GM19395 (cell line): ENCODE results near the gene UBALD1.
"Not testable (repeated sequence)": the region's sequence is repeated elsewhere in the genome, so short reads cannot be mapped to it uniquely, and the experiment has no call there.

Experiments used
- ATAC-seq: cut with Tn5 transposase; IDR thresholded peaks from one replicate; pipeline ENCODE4 v1.9.1; 2021; ENCODE audit warnings: mild to moderate bottlenecking, moderate library complexity; ENCODE audit not compliant: unreplicated experiment

Gene UBALD1

DNA sequence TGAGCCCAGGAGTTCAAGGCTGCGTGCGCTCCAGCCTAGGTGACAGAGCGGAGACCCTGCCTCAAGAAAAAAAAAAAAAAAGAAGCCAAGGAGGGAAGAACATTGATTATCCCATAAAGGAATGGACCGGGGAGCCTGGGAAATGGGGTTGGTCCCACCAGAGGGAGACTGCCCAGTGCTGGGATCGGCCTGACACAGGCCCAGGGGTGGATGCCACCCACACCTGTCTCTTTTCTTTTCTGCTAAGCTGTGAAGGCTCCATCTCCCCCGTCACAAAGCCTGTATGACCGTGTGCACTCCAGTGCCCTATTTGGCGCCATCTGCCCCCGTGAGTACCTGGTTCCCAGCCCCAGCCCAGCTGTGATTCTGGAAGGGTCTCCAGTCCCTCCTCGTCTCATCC is 15.7 kb downstream of the UBALD1 start:
- no peak for ATAC-seq

DNA sequence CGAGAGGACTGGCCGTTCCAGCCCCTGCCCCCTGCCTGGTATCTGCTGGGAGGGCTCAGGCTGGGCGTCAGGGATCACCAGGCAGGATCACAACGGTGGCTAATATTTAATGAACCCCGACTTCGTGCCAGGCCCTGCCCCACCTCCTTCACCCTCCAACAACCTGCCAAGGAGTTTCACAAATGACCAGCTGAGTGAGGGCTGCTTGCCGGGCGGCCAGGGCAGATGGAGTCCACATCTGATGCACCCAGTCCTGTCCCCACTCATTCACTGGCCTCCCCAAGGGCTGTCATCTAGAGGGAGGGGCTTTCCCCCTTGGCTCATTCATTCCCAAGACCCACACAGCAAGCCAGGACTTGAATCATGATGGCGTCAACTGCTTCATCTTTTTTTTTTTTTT is 17.5 kb downstream of the UBALD1 start:
- no peak for ATAC-seq

DNA sequence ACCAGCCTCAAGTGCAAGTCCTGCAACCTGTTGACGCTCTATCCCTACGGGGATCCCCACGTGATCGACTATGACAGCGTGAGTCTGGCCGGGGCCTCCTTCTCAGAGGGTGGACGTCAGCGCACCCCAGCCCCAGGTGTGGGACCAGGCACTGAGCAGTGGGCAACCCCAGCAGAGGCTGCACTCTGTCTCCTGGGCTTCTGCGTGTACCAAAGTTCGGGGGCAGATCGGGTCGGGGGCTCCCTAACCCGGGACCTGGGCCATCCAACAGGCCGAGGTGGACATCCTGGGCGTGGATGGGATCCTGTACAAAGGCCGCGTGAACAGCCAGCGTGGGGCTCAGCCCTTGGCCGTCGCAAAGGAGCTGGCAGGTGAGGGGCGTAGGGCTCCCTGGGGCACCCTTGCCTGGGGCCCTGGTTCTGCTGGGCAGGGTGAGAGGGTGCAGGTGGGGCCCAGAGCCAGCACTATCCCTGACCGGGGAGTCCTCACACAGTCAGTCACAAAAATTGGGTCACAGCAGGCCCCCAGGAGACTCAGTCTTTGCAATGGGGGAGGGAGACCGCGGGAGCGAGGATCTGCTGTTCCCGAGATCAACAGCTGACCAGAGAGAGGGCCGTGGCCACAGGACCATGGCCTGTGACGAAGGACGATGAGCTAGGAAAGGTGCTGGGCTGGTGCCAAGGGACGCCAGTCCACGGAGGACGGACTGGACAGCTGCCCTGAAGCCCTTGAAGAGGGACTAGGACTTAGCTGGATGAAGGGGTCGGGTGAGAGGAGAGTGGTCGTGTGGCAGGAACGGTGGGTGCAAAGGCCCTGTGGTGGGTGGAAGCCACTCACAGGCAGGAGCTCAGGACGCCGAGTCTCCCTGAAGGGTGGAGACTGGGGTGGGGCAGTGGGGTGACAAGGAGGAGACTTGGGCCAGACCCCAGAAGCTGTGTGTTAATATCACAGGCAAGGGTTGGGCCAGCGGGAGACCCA is 20.0 kb downstream of the UBALD1 start:
- no peak for ATAC-seq

DNA sequence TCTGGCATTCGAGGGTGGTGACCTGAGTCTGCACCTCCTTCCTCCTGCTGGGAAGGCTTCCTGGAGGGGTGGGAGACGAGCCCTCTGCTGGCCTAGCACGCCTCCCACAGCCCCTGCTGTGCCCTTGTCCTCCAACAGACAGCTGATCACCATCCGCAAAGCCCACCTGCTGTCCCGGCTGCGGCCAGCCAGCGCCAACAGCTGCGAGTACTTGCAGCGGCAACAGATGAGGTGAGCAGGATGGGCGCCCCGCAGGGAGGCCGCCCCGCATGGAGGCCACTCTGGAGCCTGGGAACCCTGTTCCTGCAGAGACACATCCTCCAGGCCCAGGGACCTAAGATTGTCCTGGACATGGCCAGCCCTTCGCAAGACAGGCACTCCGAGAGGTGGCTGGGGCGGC is 21.6 kb downstream of the UBALD1 start:
- no peak for ATAC-seq

DNA sequence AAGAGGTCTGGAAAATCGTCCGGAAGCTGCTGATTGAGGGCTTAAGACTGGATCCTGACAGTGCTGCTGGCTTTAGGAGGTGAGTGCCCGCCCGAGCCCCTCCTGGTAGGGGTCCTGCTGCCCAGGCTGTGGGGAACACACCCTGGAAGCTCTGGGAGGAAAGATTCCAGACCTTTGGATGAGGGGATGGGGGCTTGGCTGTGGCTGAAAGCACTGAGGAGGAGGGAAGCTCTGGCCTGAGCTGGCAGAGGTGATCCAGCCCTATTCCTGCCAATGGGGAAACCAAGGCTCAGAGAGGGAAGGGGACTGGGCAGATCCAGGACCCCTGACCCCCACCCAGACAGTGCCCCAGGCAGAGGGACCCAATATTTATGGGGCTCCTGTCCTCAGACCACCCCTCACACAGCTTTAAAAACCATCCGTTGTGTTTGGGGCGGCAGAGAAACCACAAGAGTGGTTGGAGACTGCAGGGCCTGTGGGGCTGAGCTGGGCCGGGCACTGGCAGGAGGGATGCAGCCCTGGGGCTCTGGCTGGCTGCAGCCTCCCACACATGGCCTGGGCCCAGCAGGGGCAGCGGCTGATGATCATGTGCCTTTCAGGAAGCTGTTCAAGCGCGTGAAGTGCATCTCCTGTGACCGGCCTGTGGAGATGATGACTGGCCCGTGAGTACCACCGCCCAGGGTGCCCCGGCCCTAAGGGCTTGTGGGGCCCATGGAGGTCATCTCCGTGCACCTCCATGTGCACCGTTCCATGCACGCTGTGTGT is 22.8 kb downstream of the UBALD1 start:
- ATAC-seq: no peak

DNA sequence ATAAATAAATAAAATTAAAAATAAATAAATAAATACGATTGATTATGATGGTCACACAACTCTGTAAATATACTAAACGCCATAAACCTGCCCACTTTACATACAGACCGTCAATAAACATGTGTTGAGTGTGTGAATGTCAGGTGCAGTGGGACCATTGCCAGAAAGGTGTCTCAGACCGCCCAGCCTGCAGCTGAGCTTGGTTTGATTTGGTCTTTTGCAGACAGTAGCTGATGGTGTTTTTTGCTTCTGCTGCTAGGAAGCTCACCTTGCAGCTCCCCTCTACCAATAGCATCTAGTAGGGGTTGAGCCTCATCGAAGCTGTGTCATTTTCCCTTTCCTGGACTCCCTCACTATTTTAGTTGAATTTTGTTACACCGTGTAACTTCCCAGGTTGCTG is 23.5 kb downstream of the UBALD1 start:
- ATAC-seq: no peak

DNA sequence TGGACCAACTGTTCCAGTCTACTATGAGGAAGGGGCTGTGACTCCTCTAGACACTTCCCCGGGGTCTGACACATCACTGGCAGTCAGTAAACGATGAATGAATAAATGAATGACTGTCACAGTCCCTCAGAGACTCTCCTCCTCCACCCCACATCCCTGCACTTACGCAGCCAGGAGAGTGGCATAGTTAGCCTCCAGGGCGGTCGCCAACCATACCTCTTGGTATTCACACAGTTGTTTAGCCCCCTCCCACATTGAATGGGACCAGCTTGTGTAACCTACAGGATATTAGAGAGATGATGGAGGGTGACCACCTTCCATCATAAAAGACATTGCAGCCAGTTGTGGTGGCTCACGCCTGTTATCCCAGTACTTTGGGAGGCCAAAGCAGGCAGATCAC is 25.7 kb downstream of the UBALD1 start:
- no peak for ATAC-seq

DNA sequence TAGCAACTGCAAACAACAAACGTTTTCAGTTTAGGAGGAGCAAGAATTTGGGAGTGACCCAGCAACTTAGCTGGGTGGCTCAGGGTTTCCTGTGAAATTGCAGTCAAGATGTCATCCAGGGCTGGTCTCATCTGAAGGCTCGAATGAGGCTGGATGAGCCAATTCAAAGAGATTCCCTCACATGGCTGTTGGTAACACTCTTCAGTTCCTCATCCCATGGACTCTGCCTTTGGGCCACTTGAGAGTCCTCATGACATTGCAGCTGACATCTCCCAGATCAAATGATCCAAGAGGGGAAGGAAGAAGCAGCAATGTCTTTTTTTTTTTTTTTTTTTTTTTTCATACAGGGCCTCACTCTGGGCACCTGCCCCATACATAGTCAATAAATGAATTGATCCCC is 26.3 kb downstream of the UBALD1 start:
- no peak for ATAC-seq

DNA sequence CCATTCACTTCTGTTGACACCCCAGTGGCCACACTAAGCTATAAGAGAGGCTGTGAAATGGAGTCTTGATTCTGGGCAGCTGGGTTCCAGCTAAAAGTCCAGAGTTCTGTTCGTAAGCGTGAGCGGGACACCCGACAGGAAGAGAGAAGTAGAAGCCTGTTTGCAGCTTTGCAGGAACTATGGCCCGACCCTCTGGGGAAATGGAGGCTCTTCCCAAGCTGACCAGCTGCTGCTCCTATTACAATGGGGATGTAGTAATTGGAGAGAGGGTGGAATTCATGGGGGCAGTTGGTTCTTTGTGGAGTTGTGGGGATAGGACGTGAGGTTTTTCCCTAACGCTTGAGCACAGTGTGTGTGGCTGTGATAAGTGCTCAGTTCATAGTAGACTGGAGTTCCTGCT is 28.4 kb downstream of the UBALD1 start:
- ATAC-seq: no peak

DNA sequence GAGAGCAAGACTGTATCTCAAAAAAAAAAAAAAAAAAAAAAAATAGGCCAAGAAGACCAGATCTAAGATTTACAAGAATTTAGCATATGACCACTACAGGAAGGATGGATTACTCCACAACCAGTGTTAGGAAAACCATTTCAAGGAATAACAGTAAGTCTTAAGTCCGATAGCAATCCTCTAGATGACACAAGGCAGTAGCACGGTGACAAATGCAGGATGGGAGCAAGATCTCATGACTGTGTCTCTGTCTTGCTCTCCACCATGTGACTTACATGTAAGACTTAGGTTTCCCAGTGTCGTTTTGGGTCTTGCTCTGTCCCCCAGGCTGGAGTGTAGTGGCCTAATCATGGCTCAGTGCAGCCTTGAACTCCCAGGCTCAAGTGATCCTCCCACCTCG is 30.8 kb downstream of the UBALD1 start:
- no peak for ATAC-seq

DNA sequence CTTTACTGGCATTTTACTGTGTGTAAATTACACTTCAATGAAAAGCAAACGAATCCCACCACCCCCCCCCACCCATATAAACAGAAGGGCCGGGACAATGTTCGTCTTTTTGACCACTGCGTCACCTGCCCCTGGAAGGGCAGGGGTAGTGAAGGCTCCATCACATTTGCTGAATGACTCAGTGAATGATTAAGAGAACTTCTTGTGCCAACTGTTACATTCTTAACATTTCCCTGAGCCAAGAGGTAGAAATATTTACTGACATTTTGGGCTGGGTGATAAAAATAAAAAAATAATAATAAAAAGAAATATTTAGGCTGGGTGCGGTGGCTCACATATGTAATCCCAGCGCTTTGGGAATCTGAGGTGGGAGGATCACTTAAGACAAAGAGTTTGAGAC is 34.4 kb downstream of the UBALD1 start:
- ATAC-seq: no peak

DNA sequence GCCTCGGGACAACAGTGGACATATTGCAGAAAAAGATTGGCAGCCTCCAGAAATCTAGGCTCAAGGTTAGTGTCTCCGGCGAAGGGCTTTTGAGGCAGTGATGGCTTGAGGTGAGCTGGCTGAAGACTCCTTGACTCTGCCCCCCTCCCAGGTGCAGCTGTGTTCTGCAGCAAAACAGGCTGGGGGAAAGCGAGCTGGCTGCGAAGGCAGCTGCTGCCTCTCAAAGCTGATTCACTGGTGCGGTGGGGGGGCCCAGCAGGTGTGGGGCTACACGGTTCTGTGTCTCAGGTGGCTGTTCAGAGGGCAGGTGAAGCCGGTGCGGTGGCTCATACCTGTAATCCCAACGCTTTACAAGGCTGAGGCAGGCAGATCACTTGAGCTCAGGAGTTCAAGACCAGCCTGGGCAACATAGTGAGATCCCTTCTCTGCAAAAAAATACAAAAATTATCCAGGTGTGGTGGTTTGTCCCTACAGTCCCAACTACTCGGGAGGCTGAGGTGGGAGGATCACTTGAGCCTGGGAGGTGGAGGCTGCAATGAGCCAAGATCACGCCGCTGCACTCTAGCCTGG is 35.6 kb downstream of the UBALD1 start:
- ATAC-seq: no peak

DNA sequence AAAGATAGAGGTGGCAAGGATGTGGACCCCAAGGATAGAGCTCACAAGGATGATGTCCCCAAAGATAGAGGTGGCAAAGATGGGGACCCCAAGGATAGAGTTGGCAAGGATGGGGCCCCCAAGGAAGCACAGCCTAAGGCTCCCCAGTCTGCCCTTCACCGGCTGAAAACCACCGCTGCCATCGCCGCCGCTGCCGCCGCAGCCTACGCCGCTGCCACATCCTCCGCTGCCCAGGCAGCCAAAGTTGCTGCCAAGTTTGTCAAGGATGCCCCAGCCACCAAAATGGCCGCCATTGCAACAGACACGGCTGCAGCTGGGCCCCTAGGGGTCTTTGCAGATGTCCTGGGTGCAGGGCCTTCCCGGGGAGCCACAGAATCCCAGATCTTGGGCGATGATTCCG is 38.7 kb downstream of the UBALD1 start:
- ATAC-seq: no peak

DNA sequence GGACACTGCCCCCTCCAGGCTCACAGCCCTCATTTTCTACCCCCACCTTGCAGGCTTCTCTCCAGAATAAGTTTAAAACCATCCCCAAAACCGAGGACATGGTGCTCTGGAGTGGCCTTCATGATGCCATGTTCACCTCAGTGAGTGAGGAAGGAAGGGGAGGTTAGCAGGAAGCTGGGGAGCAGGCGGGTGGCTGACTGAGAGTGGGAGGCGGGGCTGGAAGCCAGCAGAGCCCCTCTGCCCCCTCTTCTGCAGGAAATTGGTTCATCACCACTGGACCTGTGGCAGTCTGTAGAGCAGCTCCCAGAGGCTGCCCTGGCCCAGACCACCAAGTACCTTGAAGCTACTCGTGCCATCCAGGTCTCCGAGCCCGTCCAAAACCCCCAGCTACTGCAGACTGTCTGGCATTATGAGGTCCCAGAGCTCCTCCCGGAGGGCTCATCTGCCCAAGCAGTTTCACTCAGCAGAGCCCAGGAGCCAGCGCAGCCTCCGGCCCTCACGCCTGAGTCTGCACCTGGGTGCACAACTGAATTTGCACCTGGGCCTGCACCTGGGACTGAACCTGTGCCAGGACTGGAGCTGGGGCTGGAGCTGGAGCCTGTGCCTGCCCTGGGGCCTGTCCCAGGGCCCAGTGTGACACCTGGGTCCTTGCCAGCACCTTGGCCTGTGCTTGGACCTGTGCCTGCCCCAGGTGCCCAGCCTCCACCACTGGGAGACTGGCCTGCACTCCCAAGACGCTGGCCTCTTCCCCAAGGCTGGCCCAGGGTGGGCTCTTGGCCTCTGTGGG is 39.6 kb downstream of the UBALD1 start:
- no peak for ATAC-seq

DNA sequence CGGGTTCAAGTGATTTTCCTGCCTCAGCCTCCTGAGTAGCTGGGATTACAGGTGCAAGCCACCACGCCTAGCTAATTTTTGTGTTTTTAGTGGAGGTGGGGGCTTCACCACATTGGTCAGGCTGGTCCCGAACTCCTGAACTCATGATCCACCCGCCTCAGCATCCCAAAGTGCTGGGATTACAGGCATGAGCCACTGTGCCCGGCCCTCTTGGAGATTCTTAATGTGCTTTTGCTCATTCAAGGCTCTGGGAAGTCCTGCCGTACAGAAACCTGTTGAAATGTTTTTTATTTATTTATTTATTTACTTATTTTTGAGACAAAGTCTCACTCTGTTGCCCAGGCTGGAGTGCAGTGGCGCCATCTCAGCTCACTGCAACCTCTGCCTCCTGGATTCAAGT is 40.8 kb downstream of the UBALD1 start:
- not testable (repeated sequence) for ATAC-seq

DNA sequence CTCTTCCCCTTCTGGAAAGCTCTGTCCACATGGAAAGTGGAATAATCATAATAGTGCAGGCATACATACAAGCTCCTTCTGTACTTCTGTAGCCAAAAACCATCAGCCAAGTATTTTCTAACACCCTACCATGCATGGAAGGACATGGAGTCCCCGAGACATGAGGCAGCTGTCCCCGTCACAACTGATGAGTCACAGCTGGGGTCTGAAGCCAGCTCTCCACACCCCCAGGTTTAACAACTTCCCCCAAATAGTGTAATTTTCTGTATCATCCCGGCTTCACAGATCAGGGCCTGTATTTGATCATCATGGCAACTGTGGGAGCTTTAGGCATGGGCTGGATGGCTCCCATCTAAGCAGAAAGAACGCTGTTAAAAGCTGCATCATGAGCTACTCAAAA is 42.0 kb downstream of the UBALD1 start:
- ATAC-seq: no peak

DNA sequence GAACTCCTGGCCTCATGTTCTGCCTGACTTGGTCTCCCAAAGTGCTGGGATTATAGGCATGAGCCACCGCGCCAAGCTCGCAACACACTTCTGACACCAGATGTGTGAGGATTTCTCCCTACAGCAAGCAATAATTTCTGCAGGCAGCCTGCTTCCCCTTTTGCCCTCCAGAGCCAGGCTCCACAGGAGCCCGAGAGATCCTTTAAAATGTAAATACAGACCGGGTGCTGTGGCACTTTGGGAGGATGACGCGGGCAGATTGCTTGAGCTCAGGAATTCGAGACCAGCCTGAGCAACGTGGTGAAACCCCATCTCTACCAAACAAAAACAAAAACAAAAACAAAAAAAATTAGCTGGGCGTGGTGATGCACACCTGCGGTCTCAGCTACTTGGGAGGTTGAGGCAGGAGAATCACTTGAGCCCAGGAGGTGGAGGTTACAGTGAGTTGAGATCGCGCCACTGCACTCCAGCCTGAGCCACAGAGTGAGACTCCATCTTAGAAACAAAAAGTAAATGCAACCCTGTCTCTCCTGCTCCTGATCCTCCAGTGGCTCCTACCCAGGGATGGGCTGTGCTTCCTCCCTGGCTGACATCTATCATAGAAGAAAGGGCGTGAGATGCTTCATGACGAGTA is 43.9 kb downstream of the UBALD1 start:
- ATAC-seq: no peak

DNA sequence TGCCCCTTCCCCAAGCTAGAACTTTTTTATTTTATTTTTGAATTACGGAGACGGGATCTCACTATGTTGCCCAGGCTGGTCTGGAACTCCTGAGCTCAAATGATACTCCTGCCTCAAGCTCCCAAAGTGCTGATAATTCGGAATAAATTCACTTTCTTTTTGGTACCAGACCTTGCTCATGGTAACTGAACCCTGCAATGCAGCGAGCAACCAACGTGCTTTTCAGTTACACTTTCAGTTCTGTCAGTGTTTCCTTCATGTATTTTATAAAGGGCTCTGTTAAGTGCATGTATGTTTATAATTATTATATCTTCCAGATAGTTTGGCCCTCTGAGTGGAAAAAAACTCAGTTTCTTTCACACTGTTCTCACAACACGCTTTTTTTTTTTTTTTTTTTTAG is 44.6 kb downstream of the UBALD1 start:
- no peak for ATAC-seq

DNA sequence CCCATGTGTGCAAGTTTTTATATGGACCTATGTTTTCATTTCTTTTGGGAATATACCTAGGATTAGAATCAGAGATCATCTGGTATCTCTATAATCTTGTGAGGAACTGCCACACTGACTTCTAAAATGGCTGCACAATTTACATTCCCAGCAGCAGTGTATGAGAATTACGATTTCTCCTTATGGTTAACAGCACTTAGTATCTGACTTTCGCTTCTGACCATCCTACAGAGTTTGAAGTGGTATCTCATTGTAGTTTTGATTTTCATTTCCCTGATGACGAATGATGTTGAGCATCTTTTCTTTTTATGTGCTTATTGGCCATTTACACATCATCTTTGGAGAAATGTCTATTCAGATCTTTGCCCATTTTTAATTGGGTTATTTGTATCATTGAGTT is 48.5 kb downstream of the UBALD1 start:
- no peak for ATAC-seq

DNA sequence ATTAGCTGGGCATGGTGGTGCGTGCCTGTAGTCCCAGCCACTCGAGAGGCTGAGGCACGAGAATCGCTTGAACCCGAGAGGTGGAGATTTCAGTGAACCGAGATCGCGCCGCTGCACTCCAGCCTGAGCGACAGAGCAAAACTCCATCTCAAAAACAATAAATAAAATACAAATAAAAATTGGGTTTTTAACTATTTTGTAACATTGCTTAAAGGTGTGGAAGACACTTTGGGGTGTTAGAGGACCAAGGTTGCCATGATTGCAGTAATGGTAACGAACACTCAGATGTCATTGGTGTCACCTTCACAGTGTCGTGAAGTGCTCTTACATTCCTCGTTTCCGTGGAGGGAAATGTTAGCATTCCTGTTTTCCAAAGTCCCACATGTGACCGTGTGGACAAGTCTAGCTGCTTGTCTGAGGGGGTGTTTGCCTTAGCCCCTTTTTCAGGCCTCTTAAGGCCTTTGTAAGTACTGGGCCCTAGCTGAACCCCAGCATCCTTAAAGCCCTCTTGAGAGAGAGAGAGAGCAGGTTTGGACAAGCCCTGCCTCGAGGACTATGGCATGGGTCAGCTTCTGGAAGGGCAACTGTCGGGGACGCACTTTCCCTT is 49.9 kb downstream of the UBALD1 start:
- no peak for ATAC-seq
